Measurements from ENCODE around the gene SLC22A23.

SLC22A23 gene

DNA sequence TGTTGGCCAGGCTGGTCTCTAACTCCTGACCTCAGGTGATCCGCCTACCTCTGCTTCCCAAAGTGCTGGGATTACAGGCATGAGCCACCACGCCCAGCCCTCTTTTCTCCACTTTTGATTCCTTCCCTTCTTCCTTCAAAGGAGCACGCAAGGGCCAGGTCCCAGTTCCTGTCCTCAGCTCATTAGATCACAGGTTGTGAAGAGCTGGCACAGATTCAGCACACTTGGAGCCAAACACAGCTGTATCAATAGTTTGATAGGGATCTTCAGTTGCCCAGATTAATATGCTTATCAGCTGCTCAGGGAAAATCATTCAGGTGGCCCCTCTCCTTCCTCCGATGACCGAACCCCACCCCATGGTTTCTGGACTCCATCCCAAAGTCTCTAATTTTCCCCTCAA lies 14.4 kb upstream of the SLC22A23 start:
- DNase-seq (ENCODE audit: low spot score), result no peak

DNA sequence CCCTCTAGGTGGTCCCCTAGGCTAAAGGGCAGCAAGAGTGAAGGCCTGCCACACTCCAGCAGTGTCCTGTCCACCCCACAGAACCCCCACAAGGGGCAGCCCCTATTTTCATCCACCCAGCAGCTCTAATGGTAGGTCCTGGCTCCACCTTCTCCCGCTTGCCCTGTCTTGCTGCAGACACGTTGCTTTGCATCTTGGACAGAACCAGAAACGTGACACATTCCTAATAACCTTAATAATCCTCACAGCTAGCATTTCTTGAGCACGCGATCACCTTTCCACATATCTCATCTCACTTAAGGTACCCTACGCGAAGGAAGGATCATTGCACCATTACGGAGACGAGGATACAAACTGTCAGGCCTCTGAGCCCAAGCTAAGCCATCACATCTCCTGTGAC lies 11.7 kb upstream of the SLC22A23 start:
- no peak for DNase-seq (ENCODE audit: low spot score)

DNA sequence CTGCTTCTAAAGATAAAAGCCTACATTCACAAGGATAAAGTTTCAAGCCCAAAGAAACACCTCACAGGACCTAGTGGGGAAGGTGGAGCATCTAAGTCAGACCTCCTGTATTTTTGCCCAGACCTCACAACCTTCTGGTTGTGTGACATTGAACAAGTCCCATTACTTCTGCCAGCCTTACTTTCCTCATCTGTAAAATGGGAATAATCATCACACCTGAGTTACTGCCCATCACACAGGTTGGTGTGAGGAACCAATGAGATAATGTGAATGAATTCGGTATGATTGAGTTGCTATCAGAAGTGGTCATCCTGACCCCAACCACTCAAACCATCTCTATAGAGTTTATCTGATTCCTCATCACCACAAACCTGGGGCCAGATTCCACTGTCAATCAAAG lies 11.1 kb upstream of the SLC22A23 start:
- DNase-seq (ENCODE audit: low spot score), result no peak

DNA sequence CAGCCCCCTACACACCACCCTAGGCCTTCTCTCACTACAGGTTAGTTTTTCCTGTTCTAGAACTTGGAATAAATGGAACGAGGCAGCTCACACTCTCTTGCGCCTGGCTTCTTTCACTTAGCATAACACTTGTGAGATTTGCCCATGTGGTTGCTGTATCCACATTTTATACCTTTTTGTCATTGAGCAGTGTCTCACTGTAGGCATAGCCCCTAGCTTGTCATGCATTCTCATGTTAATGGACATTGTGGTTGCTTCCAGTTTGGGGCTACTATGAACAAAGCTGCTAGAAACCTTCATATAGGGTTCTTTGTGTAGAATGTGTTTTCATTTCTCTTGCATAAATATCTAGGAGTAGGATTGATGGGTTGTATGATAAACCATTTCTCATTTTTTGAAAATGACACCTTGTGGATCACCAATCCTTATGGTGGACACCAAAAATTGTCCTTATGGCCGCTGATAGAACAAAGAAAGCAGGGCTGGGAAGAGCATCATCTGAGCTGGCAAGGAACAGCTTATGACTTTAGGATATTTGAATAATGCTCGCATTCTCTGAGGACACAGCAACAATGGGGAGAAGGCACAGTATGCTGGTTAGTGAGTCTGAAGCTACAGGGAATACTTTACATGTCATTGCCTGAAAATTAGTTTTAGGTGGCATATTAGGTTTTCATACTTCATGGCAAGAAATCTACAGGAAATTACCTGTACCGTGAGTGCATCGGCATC lies 9.8 kb upstream of the SLC22A23 start:
- DNase-seq (ENCODE audit: low spot score), result no peak

DNA sequence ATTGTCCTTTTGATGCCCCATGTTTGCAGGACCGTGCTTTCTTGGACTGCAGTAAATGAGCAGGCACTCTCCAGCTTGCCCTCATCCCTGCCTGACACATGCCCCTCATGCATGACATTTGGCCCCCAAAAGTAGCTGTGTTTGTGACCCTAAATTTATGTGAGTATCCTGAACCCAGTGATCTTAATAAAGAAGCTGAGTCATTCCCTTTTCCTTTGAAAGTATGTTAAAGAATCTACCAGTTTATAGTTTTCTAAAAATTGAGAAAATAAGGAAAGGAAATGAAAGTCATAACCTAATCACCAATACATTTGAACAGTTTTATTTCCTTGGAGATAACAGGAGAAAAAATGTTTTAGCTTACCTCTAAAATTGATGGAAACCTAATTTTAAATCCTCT lies 3.4 kb upstream of the SLC22A23 start:
- no peak for DNase-seq (ENCODE audit: low spot score)

DNA sequence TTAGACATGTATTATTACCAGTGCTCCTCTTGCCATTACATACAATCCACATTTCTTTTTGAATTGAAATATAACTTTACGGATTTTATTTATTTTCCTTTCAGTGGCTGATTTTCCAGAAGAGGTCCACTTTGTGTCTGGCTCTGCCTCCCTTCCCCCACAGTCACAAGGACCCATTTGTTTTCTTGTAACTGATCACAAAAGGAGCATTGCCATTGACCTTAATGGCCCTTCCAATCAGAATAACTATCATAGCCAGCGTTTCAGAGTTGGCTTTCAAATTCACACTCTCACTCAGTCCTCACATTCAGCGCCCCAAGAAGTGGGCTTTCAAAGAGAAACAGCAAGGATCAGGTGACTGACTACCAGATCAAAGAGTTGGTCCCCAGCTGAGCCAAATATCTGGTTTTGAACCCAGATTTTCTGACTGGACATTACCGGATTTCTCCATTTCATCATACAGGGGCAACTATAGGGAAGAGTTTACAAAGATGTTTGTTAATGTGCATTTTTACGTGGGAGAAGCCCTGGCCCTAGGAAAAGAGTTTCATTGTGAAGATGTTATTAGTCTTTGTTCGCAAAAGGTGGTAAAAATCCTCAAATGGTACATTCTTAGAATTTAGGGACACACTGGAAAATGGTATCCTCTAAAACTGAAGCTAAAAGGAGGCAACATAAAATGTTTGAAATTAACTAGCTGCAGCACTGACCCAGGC lies 2.0 kb upstream of the SLC22A23 start:
- DNase-seq (ENCODE audit: low spot score), result peak; percentile 83

DNA sequence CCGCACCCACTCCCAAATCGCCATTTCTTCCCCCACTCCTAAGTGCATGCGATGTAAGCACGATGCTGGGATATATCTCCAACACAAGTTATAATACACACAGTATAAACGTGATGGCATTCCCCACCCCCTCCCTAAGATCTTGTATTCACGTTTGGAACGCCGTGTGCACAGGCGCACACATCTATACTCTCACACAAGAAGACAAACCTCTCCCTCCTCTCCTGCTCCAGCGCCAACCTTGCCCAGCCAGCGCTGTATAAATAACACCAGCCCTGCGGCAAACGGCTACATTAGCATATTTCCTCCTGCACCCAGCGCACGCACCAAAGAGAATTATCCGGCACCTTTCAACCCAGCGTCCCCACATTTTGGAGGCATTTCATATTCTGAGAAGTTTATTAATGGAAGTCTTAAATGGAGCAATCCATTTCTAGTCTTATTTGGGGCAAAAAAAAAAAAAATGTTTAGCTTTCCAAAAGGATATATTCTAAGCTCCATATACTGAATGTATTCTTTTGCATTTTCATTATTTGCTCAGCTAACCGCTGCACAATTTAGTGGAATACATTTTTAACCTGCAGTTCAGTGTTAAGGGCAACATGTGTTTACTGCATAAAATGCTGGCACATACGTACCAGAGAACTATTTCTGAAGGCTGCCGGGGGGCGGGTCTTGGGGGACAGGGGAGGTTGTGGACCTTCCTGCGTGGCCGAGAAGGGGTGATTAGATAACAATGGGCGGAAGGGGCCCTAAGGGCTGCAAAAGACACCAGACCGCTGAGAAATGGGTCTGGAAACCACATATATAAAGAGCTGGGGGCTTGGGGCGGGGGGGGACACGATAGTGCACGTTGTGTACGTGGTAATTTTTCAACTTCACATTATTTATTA lies 1.1 kb upstream of the SLC22A23 start:
- peak; percentile 73 for DNase-seq (ENCODE audit: low spot score)

DNA sequence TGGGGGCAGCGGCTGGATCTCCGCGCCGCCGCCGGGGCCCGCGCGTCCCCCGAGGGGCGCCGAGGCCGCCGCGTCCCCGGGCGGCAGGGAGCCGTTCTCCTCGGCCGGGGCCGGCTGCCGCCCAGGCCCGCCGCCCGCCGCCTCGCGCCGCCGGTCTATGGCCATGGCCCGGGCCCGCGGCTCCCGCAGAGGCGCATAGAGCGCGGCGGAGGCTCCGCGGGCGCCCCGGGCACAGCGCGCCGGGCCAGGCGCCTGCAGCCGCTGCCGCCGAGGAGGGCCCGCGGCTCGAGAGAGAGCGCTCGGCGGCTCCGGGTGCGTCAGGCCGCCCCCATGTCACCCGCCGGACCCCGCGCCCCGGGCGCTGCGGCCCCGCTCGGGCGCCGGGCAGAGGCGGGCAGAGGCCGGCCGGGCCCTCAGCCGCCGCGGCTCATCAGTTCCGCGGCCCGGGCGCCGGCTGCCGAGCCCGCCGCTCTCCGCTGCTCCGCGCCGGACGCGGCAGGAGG lies 404 bp downstream of the SLC22A23 start:
- no peak for DNase-seq (ENCODE audit: low spot score)

DNA sequence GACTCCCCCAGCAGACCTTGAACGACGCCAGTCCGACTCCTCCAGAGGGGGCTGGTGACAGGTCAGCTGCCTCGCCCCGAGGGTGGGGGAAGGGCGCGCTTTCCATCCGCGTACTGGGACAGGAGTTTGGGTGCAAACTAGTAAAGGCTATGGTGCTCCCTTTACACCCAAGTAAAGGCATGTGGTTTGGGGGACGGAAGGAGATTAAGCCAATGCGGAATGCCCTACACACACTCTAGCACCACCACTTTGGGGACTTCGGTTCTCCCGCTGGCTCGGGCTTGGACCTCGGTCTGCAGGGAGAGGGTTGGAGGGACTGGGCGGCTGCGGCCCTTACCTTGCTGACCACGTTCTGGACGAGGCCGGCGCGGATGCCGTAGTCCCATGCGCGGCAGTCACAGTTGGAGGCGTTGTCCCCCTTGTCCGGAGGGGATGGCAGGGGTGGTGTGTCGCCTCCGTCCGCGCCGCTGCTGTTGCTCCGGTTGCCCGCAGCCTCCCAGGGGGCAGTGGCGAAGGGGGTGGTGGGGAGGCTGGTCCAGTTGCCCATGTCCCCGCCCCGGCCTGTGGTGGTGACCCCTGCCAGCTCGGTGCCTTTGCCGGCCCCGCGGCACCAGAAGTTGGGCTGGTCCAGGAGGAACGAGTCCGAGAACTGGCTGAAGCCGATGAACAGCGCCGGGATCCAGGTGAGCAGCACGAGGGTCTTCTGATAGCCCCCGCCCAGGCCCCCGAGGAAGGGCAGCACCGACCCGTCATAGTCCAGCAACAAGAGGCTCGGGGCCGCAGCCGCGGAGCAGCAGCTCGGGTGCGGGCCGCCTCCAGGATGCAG lies 1.1 kb downstream of the SLC22A23 start:
- DNase-seq (ENCODE audit: low spot score), result no peak

DNA sequence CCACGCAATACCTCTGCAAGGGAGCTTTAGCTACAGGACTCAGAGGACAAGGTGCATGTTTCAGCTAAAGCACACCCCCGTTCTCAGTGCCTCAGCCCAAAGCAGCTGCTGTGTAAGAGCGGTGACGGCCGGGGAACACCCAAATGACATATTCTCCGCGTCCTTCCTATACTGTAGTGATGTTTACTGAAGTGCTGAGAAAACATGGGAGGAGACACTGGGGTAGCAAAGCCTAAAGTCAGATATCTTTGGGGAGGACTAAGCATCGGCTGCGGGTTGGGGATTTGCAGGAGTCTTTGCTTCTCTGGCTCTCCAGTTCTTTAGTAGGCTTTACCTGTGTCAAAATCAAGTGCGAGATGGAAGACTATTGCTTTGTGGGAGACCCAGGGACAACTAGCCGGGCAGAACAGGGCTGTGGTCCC lies 1.7 kb downstream of the SLC22A23 start:
- DNase-seq (ENCODE audit: low spot score), result peak; percentile 56

DNA sequence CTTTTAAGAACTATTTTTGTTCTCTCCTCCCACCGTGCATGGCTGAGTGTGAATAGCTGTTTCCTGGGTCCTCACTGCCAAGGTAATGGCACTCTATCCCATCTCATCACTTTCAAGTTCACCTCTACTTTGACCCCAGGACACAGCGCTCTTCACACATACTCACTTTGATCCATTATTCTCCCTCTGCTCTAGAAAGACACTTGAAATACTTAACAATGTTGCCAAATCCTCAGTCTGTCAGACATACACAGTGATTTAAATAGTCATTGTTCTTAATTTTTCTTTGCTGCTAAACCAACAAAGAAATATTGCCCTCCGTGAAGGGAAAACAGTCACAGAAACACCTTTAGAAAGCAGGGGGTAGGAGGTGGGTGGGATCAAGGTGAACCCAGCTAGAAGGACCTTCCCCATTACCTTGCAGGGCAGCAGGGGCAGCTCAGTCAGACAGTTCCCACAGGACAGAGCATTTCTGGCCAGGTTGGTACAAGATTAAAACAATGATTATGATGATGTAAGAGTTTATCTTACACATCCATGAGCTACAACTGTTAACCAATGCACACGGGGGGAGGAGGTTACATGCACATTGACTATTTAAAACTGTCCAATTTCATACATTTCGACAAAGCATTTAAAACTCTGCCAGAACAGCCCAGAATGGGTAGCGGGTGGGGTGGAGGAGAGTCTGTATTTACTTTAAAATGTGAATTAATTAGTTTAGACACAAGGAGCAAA lies 2.4 kb downstream of the SLC22A23 start:
- DNase-seq (ENCODE audit: low spot score), result no peak

DNA sequence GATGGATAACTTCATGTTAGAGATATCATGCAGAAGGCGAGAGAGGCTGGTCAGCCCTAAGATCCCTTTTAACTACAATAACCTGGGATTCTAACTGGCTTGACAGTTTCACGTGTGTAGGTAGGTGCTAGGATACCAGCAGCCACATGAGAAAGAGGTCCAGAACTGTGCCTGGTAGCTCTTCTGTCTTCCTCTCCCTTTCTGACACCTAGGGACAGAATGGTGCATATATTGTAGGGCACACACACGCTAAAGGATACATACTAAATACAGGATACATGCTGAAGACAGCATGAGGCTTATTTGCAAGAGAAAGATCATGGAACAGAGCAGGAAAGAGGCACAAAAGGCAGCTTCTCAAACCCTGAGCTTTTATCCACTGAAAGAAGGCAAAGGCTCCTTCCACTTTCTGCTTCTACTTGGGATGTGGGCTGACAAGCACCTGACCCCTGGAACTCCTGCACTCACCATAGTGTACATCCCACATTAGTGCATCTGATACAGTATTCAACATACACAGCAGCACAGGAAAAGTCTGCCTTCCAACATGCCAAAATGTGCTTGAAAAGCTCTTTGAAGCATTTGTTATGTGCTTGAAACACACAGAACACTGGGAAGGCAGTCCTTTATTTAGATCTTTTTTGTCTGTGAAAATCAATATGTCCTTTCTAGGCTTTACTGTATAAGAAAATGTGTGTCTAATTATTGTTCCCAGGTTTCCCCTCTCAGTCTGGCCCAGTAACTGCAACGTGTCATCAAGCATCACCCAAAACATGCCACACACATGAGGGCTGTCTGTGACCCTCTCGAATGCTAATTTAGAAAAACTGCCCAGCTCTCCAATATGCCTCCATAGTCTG lies 3.2 kb downstream of the SLC22A23 start:
- DNase-seq (ENCODE audit: low spot score), result no peak

DNA sequence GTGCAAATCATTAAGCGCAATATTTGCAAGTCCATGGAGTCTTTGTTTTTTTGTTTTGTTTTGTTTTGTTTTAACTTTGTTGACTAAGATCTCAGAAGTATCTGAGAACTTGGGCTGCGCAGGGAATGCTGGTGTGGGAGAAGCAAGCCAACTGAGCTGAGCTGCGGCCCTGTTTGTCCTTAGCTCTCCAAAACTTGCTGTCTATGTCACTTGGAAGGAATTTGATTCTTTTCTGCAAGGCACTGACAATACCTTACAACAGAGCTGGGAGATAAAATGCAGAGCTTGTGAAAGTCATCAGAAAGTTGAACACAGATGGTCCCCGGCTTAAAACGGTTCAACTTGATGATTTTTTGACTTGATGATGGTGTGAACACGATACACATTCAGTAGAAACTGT lies 5.4 kb downstream of the SLC22A23 start:
- DNase-seq (ENCODE audit: low spot score), result no peak

DNA sequence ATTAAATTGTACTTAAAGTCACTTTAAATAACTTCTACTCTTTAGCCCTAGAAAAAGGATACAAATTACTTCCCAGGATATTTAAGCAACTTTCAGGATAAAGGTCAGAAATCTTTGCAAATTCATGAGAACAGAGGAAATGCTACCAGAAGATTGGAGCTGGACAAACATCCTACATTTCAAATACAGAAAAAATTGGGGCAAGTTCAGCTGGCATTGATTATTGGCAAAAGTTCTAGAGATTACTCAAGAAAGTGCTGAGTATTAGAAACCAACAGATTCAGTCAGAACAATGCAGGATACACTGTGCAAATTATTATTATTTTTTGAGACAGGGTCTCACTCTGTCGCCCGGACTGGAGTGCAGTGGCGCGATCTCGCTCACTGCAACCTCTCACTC lies 6.0 kb downstream of the SLC22A23 start:
- DNase-seq (ENCODE audit: low spot score), result no peak

DNA sequence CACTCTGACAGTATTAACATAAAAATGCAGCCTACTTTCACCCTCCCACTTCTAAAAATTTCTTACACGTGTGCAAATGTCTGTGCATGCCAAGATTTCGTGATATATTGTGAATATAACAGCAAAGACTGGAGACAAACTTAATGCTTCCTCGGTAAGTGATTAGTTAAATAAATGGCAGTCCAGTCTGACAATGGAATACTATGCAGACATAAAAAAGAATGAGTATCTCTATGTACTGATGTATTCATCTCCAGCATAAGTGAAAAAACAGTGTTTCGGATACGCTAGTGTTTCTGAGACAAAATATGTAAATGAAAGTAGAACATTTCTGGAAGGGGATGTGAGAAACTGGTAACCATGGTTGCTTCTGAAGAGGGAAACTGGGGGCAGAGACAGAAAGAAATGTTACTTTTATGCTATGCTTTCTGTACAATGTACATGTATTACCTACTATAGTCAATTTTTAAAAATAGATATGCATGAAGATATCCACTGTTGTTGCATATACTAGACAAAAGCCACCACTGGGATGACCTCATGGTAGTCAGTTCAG lies 7.0 kb downstream of the SLC22A23 start:
- DNase-seq (ENCODE audit: low spot score), result no peak

DNA sequence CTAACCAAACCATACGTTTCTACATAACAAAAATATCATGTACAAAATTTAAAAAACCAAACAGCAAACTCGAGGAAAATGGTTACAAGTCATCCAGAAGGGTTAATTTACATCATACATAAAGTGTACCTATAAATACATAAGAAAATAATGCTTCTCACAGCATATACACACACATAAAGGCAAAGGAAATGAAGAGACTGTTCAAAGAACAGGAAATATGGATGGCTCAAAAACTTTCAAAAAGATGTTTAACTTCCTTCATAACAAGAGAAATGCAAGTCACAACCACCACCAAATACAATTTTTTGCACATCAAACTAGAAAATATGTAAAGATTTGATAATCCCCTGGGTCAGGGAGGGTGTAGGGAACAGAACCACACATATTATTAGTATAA lies 7.5 kb downstream of the SLC22A23 start:
- DNase-seq (ENCODE audit: low spot score), result no peak

DNA sequence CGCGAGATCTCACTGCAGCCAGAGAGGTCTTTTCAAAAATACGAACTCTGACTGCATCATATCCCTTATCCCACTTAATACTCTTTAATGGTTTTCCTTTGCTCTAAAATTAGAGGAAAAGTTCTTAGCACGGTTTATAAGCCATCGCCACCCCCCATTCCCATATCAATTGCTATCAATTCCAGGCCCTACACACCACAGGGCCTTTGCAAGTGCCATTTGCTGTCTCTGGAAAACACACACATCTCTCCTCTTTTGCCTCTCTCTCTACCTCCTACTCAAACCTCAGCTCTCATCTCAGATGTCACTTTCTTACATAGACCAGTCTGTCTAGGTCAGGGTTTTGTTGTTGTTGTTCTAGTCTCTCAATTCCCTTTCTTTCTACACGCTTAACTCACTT lies 9.8 kb downstream of the SLC22A23 start:
- no peak for DNase-seq (ENCODE audit: low spot score)

DNA sequence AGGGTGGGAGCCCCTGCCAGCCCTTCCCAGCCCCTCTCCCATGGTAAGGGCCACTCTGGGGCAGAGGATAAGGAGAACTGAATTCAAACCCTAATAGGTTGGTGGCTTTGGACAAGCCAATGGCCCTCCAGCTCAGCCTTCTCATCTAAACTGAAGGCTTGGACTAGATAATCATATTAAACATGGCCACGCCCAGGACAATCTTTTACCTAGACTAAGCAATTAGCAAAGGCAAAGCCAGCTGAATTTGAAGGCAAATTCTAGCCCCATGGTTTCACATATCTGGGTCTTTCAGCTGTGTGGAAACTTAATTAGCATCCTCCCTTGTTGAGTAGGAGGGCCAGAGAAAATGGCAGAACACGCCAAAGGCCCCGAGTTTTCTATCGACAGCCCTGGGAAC lies 10.7 kb downstream of the SLC22A23 start:
- no peak for DNase-seq (ENCODE audit: low spot score)

DNA sequence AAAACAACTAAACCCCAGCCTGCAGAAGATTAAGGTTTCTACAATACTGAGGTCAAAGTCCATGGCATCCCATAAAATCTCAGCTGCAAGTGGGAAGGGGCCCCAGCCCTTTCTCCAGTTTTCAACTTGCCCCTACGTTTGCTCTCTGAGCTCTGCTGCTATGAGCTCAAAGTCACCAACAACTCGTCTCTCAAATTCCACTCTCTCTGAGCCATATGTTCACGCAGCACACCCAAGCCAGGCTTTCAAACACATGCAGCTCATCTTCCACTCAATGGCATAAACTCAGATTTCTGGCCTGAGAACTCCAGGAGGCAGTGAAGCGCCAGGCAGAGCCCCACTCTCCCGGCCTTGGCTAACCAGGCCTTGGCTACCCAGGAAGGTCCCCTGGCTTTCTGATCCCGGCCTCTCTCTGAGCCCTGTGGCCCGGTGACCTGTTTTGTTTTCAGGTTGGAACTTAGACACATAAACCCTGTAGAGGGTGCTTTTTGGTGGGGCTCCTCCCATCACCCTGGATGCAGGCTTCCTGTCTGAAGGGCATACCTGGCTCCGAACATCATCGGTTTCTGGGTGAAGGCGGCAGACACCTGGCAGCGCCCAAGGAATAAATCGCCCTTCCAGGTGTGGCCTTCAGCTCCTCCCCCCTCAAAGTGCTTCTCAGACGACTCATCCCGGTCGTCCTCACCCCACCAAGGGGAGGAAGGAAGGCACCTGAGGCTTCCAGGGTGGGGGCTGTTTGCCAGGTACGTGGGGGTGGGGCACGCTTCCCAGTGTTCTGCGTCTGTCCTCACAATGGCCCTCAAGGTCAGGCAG lies 12.4 kb downstream of the SLC22A23 start:
- DNase-seq (ENCODE audit: low spot score), result no peak
